ENCODE measurements around the gene SMC6. TPM values are rescaled to one million over a fixed set of nuclear protein-coding genes. Genes with fewer than 3 reads are reported as not detected.

SMC6 gene
- total RNA-seq, 1 experiment from 2014 or later = 41.3 TPM

GRCh38 chr2:17800219-17800618 is 46.6 kb upstream of the SMC6 start:
- no peaks in the 10 kb centered on the region for H3K36me3 Mint-ChIP-seq (ENCODE audit: insufficient read depth, unreplicated experiment)
- POLR2A ChIA-PET = no interaction called here

GRCh38 chr2:17799301-17800120 is 45.9 kb upstream of the SMC6 start:
- no peaks in the 10 kb centered on the region for H3K9me3 ChIP-seq
- no peaks in the 10 kb centered on the region for H3K36me3 ChIP-seq (ENCODE audit: control insufficient read depth, insufficient read depth, low read length)
- H3K4me3 ChIP-seq (ENCODE audit: low read depth, low read length) = no peak overlapping the region
- POLR2A ChIA-PET = no interaction called here
- H3K27me3 ChIP-seq (replicated peaks; ENCODE audit: control insufficient read depth, insufficient read depth, low read length) = no peaks in the 10 kb centered on the region
- H3K36me3 Mint-ChIP-seq (ENCODE audit: insufficient read depth, unreplicated experiment) = no peaks in the 10 kb centered on the region
- CTCF ChIA-PET = no interaction called here
- no peaks in the 10 kb centered on the region for H3K4me1 ChIP-seq
- no peak overlapping the region for H3K27ac Mint-ChIP-seq (ENCODE audit: unreplicated experiment)
- no peaks in the 10 kb centered on the region for H3K4me1 Mint-ChIP-seq (ENCODE audit: low read depth, unreplicated experiment)
- H3K27me3 Mint-ChIP-seq (ENCODE audit: insufficient read depth, unreplicated experiment) = peaks cover 28% of the 10 kb centered on the region
- no TSS peak for BruUV-seq (replicated peaks)
- H3K9me3 Mint-ChIP-seq (ENCODE audit: unreplicated experiment) = no peaks in the 10 kb centered on the region
- DNase-seq = no peak
- intact Hi-C loops (cut with micrococcal nuclease; ENCODE audit: unreplicated experiment) = no loop called here
- TF ChIP-seq CTCF (IDR thresholded peaks at IDR 0.05; ENCODE audit: insufficient read depth in 1 of 2, low read depth in 1 of 2, low read length in 1 of 2, severe bottlenecking in 1 of 2, unreplicated experiment in 1 of 2) = no peak
- no peak overlapping the region for H3K4me3 Mint-ChIP-seq (ENCODE audit: unreplicated experiment)

More at GRCh38 chr2:17800219-17800618, 46.6 kb upstream of the SMC6 start:
- no peak overlapping the region for H3K27ac Mint-ChIP-seq (ENCODE audit: unreplicated experiment)
- no peaks in the 10 kb centered on the region for H3K4me1 ChIP-seq
- H3K9me3 ChIP-seq = no peaks in the 10 kb centered on the region
- no peak for TF ChIP-seq CTCF (IDR thresholded peaks at IDR 0.05; ENCODE audit: insufficient read depth in 1 of 2, low read depth in 1 of 2, low read length in 1 of 2, severe bottlenecking in 1 of 2, unreplicated experiment in 1 of 2)
- CTCF ChIA-PET = no interaction called here
- no peaks in the 10 kb centered on the region for H3K9me3 Mint-ChIP-seq (ENCODE audit: unreplicated experiment)
- no peak for DNase-seq
- H3K36me3 ChIP-seq (ENCODE audit: control insufficient read depth, insufficient read depth, low read length) = no peaks in the 10 kb centered on the region
- intact Hi-C loops (cut with micrococcal nuclease; ENCODE audit: unreplicated experiment) = no loop called here
- H3K4me3 ChIP-seq (ENCODE audit: low read depth, low read length) = no peak overlapping the region
- no peaks in the 10 kb centered on the region for H3K4me1 Mint-ChIP-seq (ENCODE audit: low read depth, unreplicated experiment)
- peaks cover 26% of the 10 kb centered on the region for H3K27me3 Mint-ChIP-seq (ENCODE audit: insufficient read depth, unreplicated experiment)
- no peaks in the 10 kb centered on the region for H3K27me3 ChIP-seq (replicated peaks; ENCODE audit: control insufficient read depth, insufficient read depth, low read length)
- H3K4me3 Mint-ChIP-seq (ENCODE audit: unreplicated experiment) = no peak overlapping the region
- BruUV-seq (replicated peaks) = no TSS peak

GRCh38 chr2:17798338-17798737 is 44.7 kb upstream of the SMC6 start:
- no peak overlapping the region for H3K4me3 Mint-ChIP-seq (ENCODE audit: unreplicated experiment)
- intact Hi-C loops (cut with micrococcal nuclease; ENCODE audit: unreplicated experiment) = no loop called here
- no peaks in the 10 kb centered on the region for H3K4me1 Mint-ChIP-seq (ENCODE audit: low read depth, unreplicated experiment)
- no peak for TF ChIP-seq CTCF (IDR thresholded peaks at IDR 0.05; ENCODE audit: insufficient read depth in 1 of 2, low read depth in 1 of 2, low read length in 1 of 2, severe bottlenecking in 1 of 2, unreplicated experiment in 1 of 2)
- no peak overlapping the region for H3K4me3 ChIP-seq (ENCODE audit: low read depth, low read length)
- no peaks in the 10 kb centered on the region for H3K9me3 ChIP-seq
- ChIA-PET CTCF (interaction anchor here (0.6 kb wide), 1 partner anchor 44 kb away, joined by 3 read pairs; the partner anchor contains the start of genes GEN1 and SMC6), POLR2A (no interaction called here)
- no peaks in the 10 kb centered on the region for H3K36me3 ChIP-seq (ENCODE audit: control insufficient read depth, insufficient read depth, low read length)
- H3K4me1 ChIP-seq = no peaks in the 10 kb centered on the region
- H3K27me3 ChIP-seq (replicated peaks; ENCODE audit: control insufficient read depth, insufficient read depth, low read length) = no peaks in the 10 kb centered on the region
- H3K36me3 Mint-ChIP-seq (ENCODE audit: insufficient read depth, unreplicated experiment) = no peaks in the 10 kb centered on the region
- DNase-seq = no peak
- no peak overlapping the region for H3K27ac Mint-ChIP-seq (ENCODE audit: unreplicated experiment)
- peaks cover 21% of the 10 kb centered on the region for H3K27me3 Mint-ChIP-seq (ENCODE audit: insufficient read depth, unreplicated experiment)
- BruUV-seq (replicated peaks) = no TSS peak
- no peaks in the 10 kb centered on the region for H3K9me3 Mint-ChIP-seq (ENCODE audit: unreplicated experiment)

Measured in Caco-2 (cell line).